Aorta (tissue), 5 donors: ENCODE measurements around the gene B4GALT6. TPM values are rescaled to one million over a fixed set of nuclear protein-coding genes. Genes with fewer than 3 reads are reported as not detected.
"Not testable (repeated sequence)": the region's sequence is repeated elsewhere in the genome, so short reads cannot be mapped to it uniquely, and the experiment has no call there.

ENCODE experiments used
- ATAC-seq: fragments of 200-7000 bp; cut with Tn5 transposase; one replicate; pipeline ENCODE4 v1.9.1; 2022; ENCODE audit warnings: moderate library complexity; ENCODE audit not compliant: low FRiP score
- DNase-seq, 2 donors: peaks; one replicate each; pipeline ENCODE4 v3.0.0-alpha.2; 2020
- H3K27ac ChIP-seq, 2 donors: one replicate each; pipeline ENCODE4 v1.5.1; 2013; ENCODE audit warnings: low read length in 2 of 2, mild to moderate bottlenecking in 2 of 2, moderate library complexity in 2 of 2, control low read depth in 1 of 2, inconsistent platforms in 1 of 2, low read depth in 1 of 2
- H3K27me3 ChIP-seq, 2 donors: one replicate each; pipeline ENCODE4 v1.6.1; 2013; ENCODE audit warnings: control low read depth in 1 of 2, low read length in 1 of 2, mild to moderate bottlenecking in 1 of 2, moderate library complexity in 1 of 2; ENCODE audit not compliant: insufficient read depth in 2 of 2, control insufficient read depth in 1 of 2
- H3K36me3 ChIP-seq, 2 donors: one replicate each; pipeline ENCODE4 v1.6.1; 2013; ENCODE audit warnings: control low read depth in 1 of 2, low read length in 1 of 2, mild to moderate bottlenecking in 1 of 2; ENCODE audit not compliant: insufficient read depth in 2 of 2, control insufficient read depth in 1 of 2
- H3K4me1 ChIP-seq, 2 donors: one replicate each; pipeline ENCODE4 v1.6.1; 2013; ENCODE audit warnings: low read length in 2 of 2, control low read depth in 1 of 2, mild to moderate bottlenecking in 1 of 2, moderate library complexity in 1 of 2; ENCODE audit not compliant: insufficient read depth in 2 of 2, control insufficient read depth in 1 of 2
- H3K4me3 ChIP-seq, 2 donors: one replicate each; pipeline ENCODE4 v1.5.1; 2013; ENCODE audit warnings: low read length in 2 of 2, control low read depth in 1 of 2, mild to moderate bottlenecking in 1 of 2
- H3K9me3 ChIP-seq: one replicate; pipeline ENCODE4 v1.6.1; 2013; ENCODE audit warnings: mild to moderate bottlenecking, low read length; ENCODE audit not compliant: control insufficient read depth
- WGBS, 2 donors: extraction: QIAGEN DNeasy Blood & Tissue Kit; methylation state at CpG; one replicate each; pipeline ENCODE4 v1.1.7; 2013; 5-methylcytosine and 5-hydroxymethylcytosine counted together
- intact Hi-C, 2 donors: fragments of 100-400 bp; cut with DNase I; formaldehyde crosslinking; loops; one replicate each; pipeline versions ENCODE4 v1.14.2 to v1.15.0; 2022
- long read RNA-seq, 2 donors: library from polyadenylated mRNA; unstranded; transcript quantifications; one replicate each; pipeline ENCODE4 v2.0.0, GENCODE V29; 2020 to 2021
- polyA plus RNA-seq, 2 donors: library from polyadenylated mRNA; stranded (reverse); fragments of 200-250 nt; gene quantifications; one replicate each; pipeline ENCODE4 v1.2.3, GENCODE V29; 2013
- total RNA-seq, 2 donors: library from RNA; stranded (reverse); fragmentation: NEBNext Ultra II Directional; extraction: Animal tissue kit (Norgen Biotek cat#: 25700); gene quantifications; one replicate each; pipeline ENCODE4 v1.2.1, GENCODE V29; 2021
- donor health status: healthy with polysubstance abuse.
- donor health status: Bipolar disorder and iron deficiency.
- donor health status: DM: no; HTN: no; CAD: no.
- donor health status: DM: no; HTN: no; CAD: no.
- donor health status: DM: yes; HTN: yes; CAD: no.

B4GALT6 gene, protein sequence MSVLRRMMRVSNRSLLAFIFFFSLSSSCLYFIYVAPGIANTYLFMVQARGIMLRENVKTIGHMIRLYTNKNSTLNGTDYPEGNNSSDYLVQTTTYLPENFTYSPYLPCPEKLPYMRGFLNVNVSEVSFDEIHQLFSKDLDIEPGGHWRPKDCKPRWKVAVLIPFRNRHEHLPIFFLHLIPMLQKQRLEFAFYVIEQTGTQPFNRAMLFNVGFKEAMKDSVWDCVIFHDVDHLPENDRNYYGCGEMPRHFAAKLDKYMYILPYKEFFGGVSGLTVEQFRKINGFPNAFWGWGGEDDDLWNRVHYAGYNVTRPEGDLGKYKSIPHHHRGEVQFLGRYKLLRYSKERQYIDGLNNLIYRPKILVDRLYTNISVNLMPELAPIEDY
- total RNA-seq = 1 to 10 TPM; 4.3 to 8.4 TPM
- 1 to 10 TPM in 1 of 2 donors, under 1 TPM in 1; 0.87 to 2.4 TPM for polyA plus RNA-seq
- long read RNA-seq, donor 1, partial matches to known transcripts = 0 of 1 reads
- long read RNA-seq, donor 1, other reads (novel, unspliced or antisense) = 1 of 1 reads
- long read RNA-seq, donor 2, partial matches to known transcripts = 1 of 3 reads
- long read RNA-seq, donor 2, other reads (novel, unspliced or antisense) = 2 of 3 reads

- intact Hi-C loops = no loop called here
- 1 to 5% methylated on average over 26 to 86 of the region's 86 CpGs for WGBS, 2 donors
- no peaks in the 10 kb centered on the region for H3K36me3 ChIP-seq
- DNase-seq (peak in 1 of 2 donors; percentile 46), ATAC-seq (peak; percentile 40)
- no peak within 1 kb of the TSS for H3K27ac ChIP-seq
- H3K27me3 ChIP-seq = no peaks in the 10 kb centered on the region
- no peaks in the 10 kb centered on the region for H3K4me1 ChIP-seq
- H3K9me3 ChIP-seq = no peaks in the 10 kb centered on the region
- peak within 1 kb of the TSS; percentile 42 to 71 for H3K4me3 ChIP-seq
These were observed at the start of gene B4GALT6 for GRCh38 chr18:31684279-31685096. Gene B4GALT6, minus strand, starts transcription at chr18:31684581. Its CDS starts 155 bp downstream, at chr18:31684426.

- Histone ChIP-seq H3K27ac (no peak overlapping the region), H3K36me3 (no peaks in the 10 kb centered on the region), H3K4me1 (no peaks in the 10 kb centered on the region), H3K4me3 (no peak overlapping the region), H3K27me3 (no peaks in the 10 kb centered on the region), H3K9me3 (peaks cover 3% of the 10 kb centered on the region)
- intact Hi-C loops = no loop called here
- WGBS, 2 donors = 35 to 46% methylated on average over 3 of the region's 3 CpGs
- DNase-seq = no peak
- ATAC-seq = no peak
These were observed 47.2 kb upstream of the B4GALT6 start for GRCh38 chr18:31731628-31732027.

DNA sequence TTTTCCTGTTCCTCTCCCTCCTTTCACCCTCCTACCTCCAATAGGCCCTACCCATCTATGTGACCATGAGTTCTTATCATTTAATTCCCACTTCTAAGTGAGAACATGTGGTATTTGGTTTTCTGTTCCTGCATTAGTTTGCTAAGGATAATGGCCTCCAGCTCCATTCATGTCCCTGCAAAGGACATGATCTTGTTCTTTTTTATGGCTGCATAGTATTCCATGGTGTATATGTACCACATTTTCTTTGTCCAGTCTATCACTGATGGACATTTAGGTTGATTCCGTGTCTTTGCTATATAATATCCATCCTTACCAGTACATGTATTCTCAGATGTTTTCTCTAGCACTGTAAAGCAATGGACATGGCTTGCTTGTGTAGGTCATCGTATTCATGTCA lies 44.8 kb upstream of the B4GALT6 start:
- not testable (repeated sequence) for H3K4me3 ChIP-seq, H3K9me3 ChIP-seq, H3K27ac ChIP-seq, ATAC-seq, H3K4me1 ChIP-seq, H3K36me3 ChIP-seq, DNase-seq, H3K27me3 ChIP-seq
- intact Hi-C loops = loop anchor here in 1 of 2 donors (10.0 kb wide), 1 partner anchor 174 kb away; no protein-coding TSS in a partner anchor
- WGBS, 2 donors = 95 to 98% methylated on average over 2 of the region's 2 CpGs

GRCh38 chr18:31723990-31724711 lies 39.8 kb upstream of the B4GALT6 start:
- ATAC-seq (peak; percentile 72), DNase-seq (peak; percentile 48 to 79)
- Histone ChIP-seq H3K27ac (peak overlapping the region; percentile 6 to 15), H3K4me3 (peak overlapping the region; percentile 40 to 74), H3K27me3 (no peaks in the 10 kb centered on the region), H3K4me1 (no peaks in the 10 kb centered on the region), H3K9me3 (no peaks in the 10 kb centered on the region), H3K36me3 (no peaks in the 10 kb centered on the region)
- WGBS, 2 donors = 5 to 7% methylated on average over 43 of the region's 43 CpGs
- intact Hi-C loops = loop anchor here (5.0 to 10.0 kb wide), 3 partner anchors 167 to 218 kb away; partner anchors contain the start of gene TRAPPC8 (in 1 of the 2)

DNA sequence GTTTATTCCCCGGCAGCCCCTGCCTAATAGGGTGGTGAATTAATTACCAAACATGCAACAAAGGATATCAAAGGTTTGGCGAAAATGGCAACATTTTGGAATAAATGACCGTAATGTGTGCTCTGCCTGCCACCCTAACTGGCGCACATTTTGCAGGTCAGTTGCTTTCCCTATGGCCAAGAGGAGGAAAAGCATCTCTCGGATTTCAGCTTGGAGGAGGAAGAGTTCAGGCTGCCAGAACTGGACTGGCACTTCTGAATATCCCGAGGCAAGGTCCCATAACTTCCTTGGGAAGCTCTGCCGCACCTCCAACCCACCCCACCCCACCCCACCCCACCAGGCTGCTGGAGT lies 39.2 kb upstream of the B4GALT6 start:
- intact Hi-C loops = loop anchor here (5.0 to 10.0 kb wide), 3 partner anchors 166 to 219 kb away; partner anchors contain the start of gene TRAPPC8 (in 1 of the 2)
- H3K36me3 ChIP-seq = no peaks in the 10 kb centered on the region
- DNase-seq = no peak
- H3K27me3 ChIP-seq = no peaks in the 10 kb centered on the region
- H3K9me3 ChIP-seq = no peaks in the 10 kb centered on the region
- no peaks in the 10 kb centered on the region for H3K4me1 ChIP-seq
- WGBS, 2 donors = 18 to 30% methylated on average over 7 of the region's 7 CpGs
- peak overlapping the region; percentile 40 to 74 for H3K4me3 ChIP-seq
- peak overlapping the region in 1 of 2 donors; percentile 6 for H3K27ac ChIP-seq
- peak; percentile 42 for ATAC-seq

- H3K4me3 ChIP-seq = no peak overlapping the region
- ATAC-seq = peak; percentile 90
- 36% methylated on average over 7 of the region's 7 CpGs for WGBS, 2 donors
- H3K27ac ChIP-seq = no peak overlapping the region
- H3K9me3 ChIP-seq = no peaks in the 10 kb centered on the region
- no peaks in the 10 kb centered on the region for H3K36me3 ChIP-seq
- no peaks in the 10 kb centered on the region for H3K4me1 ChIP-seq
- intact Hi-C loops = loop anchor here (5.0 to 10.0 kb wide), 3 partner anchors 165 to 220 kb away; partner anchors contain the start of gene TRAPPC8 (in 1 of the 2)
- H3K27me3 ChIP-seq = no peaks in the 10 kb centered on the region
- peak; percentile 79 to 86 for DNase-seq
These were observed 38.1 kb upstream of the B4GALT6 start for GRCh38 chr18:31722369-31722957.

DNA sequence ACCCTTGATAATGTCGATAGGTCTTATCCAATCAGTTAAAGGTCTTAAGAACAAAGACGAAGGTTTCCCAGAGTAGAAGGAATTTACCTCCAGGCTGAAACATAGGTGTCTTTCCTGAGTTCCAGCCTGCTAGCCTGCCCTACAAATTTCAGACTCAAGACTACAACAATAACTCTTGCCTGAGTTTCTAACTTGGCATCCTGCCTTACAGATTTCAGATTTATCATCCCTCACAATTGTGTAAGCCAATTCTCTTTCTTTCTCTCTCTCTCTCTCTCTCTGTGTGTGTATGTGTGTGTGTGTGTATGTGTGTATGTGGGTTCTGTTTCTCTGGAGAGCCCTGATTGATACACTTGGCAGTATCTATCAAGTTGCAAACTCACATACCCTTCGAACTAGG lies 37.2 kb upstream of the B4GALT6 start:
- Histone ChIP-seq H3K36me3 (no peaks in the 10 kb centered on the region), H3K9me3 (no peaks in the 10 kb centered on the region), H3K4me3 (no peak overlapping the region), H3K4me1 (no peaks in the 10 kb centered on the region), H3K27ac (no peak overlapping the region), H3K27me3 (no peaks in the 10 kb centered on the region)
- intact Hi-C loops = loop anchor here (5.0 to 10.0 kb wide), 3 partner anchors 164 to 221 kb away; partner anchors contain the start of gene TRAPPC8 (in 1 of the 2)
- ATAC-seq (no peak), DNase-seq (no peak)
- 78 to 81% methylated on average over 3 of the region's 3 CpGs for WGBS, 2 donors
